Measurements from ENCODE around the gene TNIP3.

TNIP3 gene

DNA sequence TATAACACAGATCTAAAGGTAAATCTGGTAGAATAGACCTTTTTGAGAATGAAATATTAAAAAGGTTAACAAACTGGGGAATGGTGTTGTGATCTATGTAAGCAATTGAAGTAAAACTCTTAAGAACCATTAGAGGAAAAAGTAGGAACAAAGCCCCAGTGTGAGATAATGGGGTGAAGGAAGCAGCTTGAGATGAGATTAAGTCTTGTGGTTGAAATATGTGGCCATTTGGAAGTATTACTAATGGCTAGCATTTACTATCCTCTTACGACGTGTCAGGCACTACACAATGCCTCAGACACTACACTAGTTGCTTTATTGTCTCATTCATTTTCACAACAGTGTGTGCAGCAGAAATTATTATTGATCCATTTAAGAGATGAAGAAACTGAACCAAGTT lies 65.9 kb downstream of the TNIP3 start:
- no peak for DNase-seq (ENCODE audit: low spot score)
- TF ChIP-seq, protein P1, sequence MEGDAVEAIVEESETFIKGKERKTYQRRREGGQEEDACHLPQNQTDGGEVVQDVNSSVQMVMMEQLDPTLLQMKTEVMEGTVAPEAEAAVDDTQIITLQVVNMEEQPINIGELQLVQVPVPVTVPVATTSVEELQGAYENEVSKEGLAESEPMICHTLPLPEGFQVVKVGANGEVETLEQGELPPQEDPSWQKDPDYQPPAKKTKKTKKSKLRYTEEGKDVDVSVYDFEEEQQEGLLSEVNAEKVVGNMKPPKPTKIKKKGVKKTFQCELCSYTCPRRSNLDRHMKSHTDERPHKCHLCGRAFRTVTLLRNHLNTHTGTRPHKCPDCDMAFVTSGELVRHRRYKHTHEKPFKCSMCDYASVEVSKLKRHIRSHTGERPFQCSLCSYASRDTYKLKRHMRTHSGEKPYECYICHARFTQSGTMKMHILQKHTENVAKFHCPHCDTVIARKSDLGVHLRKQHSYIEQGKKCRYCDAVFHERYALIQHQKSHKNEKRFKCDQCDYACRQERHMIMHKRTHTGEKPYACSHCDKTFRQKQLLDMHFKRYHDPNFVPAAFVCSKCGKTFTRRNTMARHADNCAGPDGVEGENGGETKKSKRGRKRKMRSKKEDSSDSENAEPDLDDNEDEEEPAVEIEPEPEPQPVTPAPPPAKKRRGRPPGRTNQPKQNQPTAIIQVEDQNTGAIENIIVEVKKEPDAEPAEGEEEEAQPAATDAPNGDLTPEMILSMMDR (IDR thresholded peaks at IDR 0.05; ENCODE audit: extremely low read depth, missing control alignments) = no peak

DNA sequence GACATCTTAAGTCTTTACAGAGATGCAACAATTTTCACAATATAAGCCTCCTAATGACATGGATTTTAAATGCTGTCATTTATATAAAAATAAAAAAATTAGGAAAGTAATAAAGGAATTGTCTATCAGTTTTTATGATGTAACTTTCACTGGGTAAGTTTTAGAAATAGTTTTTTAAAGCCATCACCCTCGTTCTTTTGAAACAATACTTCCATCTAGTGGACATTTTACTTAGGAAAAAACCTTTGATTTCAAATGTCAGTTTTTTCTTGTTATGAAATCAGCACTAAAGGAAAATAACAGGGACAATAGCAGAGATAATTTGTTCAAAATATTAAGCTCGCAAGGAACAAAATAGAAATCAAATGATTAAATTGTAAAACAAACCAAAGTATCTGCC lies 67.5 kb downstream of the TNIP3 start:
- DNase-seq (ENCODE audit: low spot score) = no peak

DNA sequence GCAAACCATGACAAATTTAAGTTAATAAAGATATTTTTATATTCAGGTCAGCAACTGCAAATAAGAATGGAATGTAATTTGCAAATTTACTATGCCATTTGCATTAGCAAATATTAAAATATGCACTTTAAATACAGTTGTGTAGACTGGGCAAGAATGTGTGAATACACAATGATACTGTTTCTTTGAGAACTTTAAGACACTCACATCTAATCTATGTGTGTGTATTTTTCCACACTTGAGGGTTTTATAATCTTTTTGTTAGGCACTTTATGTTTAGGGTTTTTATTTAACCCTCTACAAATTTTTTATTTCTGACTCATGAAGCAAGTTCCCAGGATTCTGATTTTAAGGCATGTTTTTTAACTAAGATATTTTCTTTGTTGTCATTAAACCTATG lies 67.9 kb downstream of the TNIP3 start:
- TF ChIP-seq, protein P1 (IDR thresholded peaks at IDR 0.05; ENCODE audit: extremely low read depth, missing control alignments) = no peak
- DNase-seq (ENCODE audit: low spot score) = no peak

More for the DNA sequence above, 67.5 kb downstream of the TNIP3 start:
- TF ChIP-seq, protein P1 (IDR thresholded peaks at IDR 0.05; ENCODE audit: extremely low read depth, missing control alignments) = no peak

DNA sequence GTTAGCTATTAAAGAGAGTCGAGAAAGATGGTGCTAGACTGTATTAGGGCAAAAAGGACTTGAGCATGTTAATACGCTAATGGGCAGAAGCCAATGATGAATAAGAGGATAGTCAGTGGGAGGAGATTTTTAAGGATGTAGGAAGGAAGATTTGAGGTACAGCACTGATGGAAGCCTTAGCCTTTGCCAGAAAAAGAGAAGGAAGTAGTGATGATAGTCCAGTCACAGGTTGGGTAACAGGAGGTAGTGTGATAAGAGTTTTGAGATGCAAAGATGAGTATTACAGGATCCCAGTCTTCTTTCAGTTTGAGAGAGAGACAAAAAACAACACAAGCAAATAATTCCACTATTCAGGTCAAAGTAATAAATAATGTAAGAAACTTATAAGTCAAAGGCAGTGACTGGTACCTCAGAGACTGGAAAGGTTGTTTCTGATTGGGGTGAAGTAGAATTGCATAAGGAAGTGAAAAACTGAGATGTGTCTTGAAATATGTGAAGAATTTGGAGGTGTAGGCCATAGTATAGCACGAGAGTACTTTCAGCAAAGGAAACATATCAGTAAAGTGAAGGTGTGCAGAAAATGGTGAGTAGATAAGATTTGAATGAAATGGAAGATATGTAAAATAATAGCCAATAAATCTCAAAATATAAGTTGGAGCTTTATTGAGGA lies 69.7 kb downstream of the TNIP3 start:
- TF ChIP-seq, protein P1 (IDR thresholded peaks at IDR 0.05; ENCODE audit: extremely low read depth, missing control alignments) = no peak
- DNase-seq (ENCODE audit: low spot score) = no peak

DNA sequence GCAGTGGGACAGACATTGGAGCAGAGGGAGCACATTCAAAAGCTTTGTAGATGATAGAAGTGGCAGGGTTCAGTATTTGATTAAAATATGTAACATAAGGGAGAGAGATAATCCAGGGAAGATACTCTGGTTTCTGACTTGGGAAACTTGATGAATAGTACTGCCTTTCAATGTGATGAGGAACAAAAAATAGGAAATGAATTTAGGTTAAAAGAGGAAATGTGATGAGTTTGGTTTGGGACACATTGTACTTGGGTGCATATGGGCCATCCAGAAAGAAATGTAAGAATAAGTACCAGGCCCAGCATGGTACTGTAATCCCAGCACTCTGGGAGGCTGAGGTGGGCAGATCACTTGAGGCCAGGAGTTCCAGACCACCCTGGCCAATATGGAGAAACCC lies 70.9 kb downstream of the TNIP3 start:
- TF ChIP-seq, protein P1 (IDR thresholded peaks at IDR 0.05; ENCODE audit: extremely low read depth, missing control alignments) = no peak
- DNase-seq (ENCODE audit: low spot score) = no peak

DNA sequence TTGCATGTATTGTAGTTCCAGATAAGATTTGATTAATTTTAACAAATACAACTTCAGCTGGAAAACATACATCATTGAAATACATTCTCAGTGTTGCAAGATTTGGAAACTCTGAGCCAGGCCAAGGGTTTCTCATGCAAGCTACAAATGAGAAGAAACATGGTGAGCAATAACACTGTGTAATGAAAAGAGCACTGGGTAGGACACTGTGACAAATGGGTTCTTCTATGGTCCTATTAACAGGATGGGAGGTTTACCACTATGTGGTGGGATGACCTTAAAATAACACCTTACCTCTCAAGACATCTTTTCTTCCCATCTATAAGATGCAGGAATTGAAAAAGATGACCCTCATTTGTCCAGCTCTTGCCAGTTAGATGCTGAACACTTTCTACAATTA lies 72.2 kb downstream of the TNIP3 start:
- TF ChIP-seq, protein P1 (IDR thresholded peaks at IDR 0.05; ENCODE audit: extremely low read depth, missing control alignments) = no peak
- DNase-seq (ENCODE audit: low spot score) = no peak

DNA sequence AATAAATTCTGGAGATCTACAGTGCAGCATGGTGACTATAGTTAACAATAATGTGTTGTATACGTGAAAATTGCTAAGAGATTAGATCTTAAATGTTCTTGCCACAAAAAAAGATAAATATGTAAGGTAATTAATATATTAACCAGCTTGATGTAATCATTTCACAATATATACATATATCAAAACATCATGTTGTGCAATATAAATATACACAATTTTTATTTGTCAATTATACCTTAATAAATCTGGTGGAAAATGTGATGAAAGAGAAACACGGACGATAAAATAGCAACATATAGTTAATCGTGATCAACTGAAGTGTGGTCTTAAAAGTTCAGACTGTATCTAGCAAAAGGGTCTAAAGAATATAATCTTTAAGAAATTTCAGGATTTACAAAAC lies 75.3 kb downstream of the TNIP3 start:
- TF ChIP-seq, protein P1 (IDR thresholded peaks at IDR 0.05; ENCODE audit: extremely low read depth, missing control alignments) = no peak
- no peak for DNase-seq (ENCODE audit: low spot score)

Measured in GM20000 (cell line).